ENCODE data around the gene MRPS30. TPM values are rescaled to one million over a fixed set of nuclear protein-coding genes. Genes with fewer than 3 reads are reported as not detected.

Gene MRPS30
- total RNA-seq, 1 donor from 2014 or later = 40.7 TPM

GRCh38 chr5:44847206-44847852 is 38.6 kb downstream of the MRPS30 start:
- Mint-ChIP-seq H3K27me3 (ENCODE audit: unreplicated experiment) (peaks cover under 1% of the 10 kb centered on the region), H3K27ac (ENCODE audit: unreplicated experiment) (no peak overlapping the region), H3K36me3 (ENCODE audit: unreplicated experiment) (no peaks in the 10 kb centered on the region), H3K4me1 (ENCODE audit: low read depth, unreplicated experiment) (peaks cover 3% of the 10 kb centered on the region), H3K4me3 (ENCODE audit: unreplicated experiment) (no peak overlapping the region), H3K9me3 (ENCODE audit: unreplicated experiment) (peaks cover under 1% of the 10 kb centered on the region)
- no peak for TF ChIP-seq CTCF (IDR thresholded peaks at IDR 0.05; ENCODE audit: partially characterized antibody, unreplicated experiment)
- no peak for DNase-seq

GRCh38 chr5:44860267-44860666 is 51.5 kb downstream of the MRPS30 start:
- Mint-ChIP-seq H3K4me3 (ENCODE audit: unreplicated experiment) (no peak overlapping the region), H3K36me3 (ENCODE audit: unreplicated experiment) (no peaks in the 10 kb centered on the region), H3K9me3 (ENCODE audit: unreplicated experiment) (no peaks in the 10 kb centered on the region), H3K4me1 (ENCODE audit: low read depth, unreplicated experiment) (peaks cover 2% of the 10 kb centered on the region), H3K27me3 (ENCODE audit: unreplicated experiment) (peaks cover 2% of the 10 kb centered on the region), H3K27ac (ENCODE audit: unreplicated experiment) (no peak overlapping the region)
- peak; percentile 24 for DNase-seq
- no peak for TF ChIP-seq CTCF (IDR thresholded peaks at IDR 0.05; ENCODE audit: partially characterized antibody, unreplicated experiment)

- Mint-ChIP-seq H3K27me3 (ENCODE audit: unreplicated experiment) (peaks cover 2% of the 10 kb centered on the region), H3K9me3 (ENCODE audit: unreplicated experiment) (no peaks in the 10 kb centered on the region), H3K27ac (ENCODE audit: unreplicated experiment) (no peak overlapping the region), H3K4me3 (ENCODE audit: unreplicated experiment) (no peak overlapping the region), H3K36me3 (ENCODE audit: unreplicated experiment) (no peaks in the 10 kb centered on the region), H3K4me1 (ENCODE audit: low read depth, unreplicated experiment) (peaks cover 2% of the 10 kb centered on the region)
- peak; percentile 50 for TF ChIP-seq CTCF (IDR thresholded peaks at IDR 0.05; ENCODE audit: partially characterized antibody, unreplicated experiment)
- no peak for DNase-seq
Measured at GRCh38 chr5:44862808-44863207, 54.1 kb downstream of the MRPS30 start.

All from glutamatergic neuron (in vitro differentiated cells).